HuH-7.5 (cell line): Measurements from ENCODE around the gene EPHA5.

Experiments
- DNase-seq: peaks from one replicate; pipeline ENCODE4 v3.0.0; 2011; ENCODE audit warnings: low spot score

The EPHA5 gene

DNA sequence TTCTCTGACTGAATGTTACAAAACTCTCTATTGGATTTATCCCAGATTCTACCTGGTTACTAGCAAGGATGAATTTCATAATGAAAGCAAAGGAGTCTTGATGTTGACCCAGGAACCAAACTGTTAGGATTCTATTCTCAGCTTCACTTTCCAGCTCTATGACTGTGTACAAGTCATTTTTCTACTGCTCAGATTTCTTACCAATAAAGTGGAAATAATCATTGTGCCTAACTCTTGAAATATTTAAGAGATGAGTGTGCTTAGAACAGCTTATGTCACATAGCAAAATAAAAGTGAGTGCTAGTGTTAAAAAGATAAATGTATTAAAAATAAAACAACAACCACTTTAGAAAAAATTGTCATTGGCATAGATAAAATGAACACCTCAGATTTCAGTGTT lies 45.6 kb downstream of the EPHA5 start:
- DNase-seq, result no peak

DNA sequence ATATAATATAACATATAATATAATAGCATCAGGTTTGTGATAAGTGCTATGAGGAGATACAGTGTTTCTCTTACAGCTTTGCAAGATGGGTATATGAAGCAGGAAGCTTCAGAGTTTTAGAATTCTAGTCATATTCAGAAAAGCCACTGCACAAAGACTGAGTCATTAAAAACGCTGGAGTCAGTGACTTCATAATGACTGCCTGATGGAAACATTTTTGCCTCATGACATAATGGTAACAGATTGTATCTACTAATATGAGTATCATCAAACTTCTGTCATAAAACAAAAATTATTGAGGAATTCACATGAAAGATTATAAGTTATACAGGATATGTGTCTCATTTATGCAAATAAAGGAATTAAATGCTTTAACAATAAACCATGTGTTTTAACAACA lies 46.8 kb downstream of the EPHA5 start:
- DNase-seq, result no peak

DNA sequence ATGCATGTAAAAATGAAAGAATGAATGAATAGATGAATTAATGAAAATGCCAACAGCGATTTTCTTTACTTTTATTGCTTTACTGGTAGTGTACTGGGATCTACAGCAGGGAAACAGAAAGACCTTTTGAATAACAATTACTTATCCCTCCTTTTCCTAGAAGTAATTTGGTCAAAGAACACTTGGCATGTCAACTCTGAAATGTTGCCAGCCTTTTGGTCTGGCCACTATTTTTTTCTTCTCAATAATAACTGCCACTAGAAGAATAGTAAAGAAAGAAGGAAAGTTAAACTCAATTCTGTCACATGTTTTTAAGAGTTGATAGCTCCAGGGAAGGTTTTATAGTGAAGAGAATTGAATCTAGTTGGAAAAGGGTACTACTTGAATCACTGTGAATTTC lies 52.9 kb downstream of the EPHA5 start:
- no peak for DNase-seq

DNA sequence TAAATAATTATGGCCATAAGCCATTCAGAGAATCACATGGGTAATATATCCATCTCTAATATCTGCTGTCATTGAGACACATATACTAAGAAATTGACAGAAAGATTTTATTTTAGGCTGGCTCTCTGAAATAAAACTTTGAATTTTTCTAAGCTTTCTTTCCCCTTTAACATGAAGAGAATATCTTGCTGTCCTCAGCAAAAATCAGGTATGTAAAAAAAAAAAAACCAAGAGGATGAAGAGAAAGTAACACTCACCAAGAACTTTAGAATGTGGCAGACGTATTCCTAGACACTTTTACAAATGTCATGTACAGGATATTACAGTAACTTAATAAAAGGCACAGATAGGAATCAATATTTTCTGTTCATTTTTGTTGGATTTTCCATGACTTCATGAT lies 65.8 kb downstream of the EPHA5 start:
- DNase-seq, result no peak

DNA sequence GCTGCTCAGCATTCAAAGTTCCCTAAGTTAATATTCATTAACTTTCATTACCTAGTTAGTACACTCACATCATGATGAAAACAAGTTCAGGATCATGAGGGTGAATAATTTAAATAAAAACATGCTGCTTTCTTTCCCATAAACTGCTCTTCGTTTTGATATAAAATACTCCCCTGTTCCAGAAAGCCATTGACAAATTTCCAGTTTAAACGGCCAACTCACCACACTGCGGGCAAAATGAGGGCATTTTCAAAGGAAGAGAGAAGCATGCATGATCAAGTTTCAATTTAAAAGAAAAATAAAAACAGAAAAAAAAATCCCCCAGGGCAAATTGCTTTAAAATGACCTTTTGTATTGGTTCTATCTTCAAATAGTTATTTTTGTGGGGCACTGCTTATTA lies 69.6 kb downstream of the EPHA5 start:
- DNase-seq, result no peak

DNA sequence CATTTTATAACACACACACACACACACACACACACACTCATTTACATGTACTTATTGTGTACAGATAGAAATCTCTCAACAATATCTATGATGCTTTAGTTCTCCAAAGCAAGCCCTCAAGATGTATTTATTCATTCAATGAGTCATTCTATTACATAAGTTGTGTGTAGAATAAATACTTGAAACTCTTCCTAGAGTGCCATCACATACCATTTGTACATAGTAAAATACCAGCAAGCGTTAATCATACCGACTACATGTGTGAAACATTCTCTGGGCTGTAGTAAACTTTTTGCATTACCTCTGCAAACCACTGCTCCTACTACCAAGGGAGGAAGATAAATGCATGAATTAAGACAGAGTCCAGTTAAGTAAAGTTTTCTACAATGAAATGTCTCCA lies 70.9 kb downstream of the EPHA5 start:
- DNase-seq, result no peak

DNA sequence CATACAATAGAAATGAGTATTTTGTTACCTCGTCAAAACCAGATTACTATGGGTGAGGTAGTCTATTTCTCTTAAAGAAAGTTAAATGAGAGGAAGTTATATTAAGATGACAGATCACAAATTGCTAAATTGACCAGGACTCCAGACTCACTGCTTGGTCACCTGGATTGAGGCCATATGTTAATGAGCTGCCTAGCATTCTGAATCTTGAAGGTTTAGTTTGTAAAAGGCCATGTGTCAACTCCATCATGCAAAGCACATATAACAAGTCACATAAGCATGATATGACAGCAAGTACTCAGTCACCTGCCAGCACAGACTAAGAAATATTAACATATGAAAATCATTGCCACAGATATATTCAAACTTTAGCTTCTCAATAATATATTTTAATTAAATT lies 72.6 kb downstream of the EPHA5 start:
- DNase-seq, result no peak

DNA sequence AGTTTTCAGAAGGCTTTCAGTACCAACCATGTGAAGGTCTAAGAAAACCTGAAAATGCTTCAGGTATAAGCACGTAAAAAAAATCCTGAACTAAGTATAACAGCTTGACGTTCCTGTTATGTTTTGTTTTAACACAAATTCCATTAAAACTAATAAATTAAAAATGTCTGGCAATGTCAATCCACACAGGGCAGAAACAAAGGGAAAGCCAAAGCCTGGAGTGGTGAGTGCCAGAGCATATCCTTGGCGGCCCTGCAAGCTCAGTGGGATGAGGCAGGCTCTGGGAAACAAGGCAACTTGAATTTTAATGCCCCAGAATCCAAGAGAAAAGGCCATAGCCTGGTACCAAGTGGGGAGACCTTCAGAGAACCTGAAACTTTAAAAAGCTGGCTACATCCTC lies 78.2 kb downstream of the EPHA5 start:
- no peak for DNase-seq

DNA sequence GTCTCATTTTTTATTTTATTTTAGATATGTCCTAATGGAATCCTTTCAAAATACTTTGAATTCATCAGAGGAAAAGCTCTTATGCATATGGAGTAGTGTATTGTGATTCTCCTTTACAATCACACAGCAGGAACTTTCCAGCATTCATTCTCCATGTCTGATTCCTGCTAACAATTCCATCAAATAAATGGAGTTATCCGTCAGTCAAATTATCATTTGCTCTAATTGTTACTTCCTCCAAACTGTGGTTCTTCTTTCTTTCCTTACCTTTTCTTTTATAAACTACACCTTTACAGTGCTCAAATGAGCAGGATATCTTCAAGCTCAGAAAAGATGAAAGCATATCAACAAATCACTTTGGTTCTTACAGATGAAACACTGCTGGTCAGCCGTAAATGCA lies 80.4 kb downstream of the EPHA5 start:
- no peak for DNase-seq

DNA sequence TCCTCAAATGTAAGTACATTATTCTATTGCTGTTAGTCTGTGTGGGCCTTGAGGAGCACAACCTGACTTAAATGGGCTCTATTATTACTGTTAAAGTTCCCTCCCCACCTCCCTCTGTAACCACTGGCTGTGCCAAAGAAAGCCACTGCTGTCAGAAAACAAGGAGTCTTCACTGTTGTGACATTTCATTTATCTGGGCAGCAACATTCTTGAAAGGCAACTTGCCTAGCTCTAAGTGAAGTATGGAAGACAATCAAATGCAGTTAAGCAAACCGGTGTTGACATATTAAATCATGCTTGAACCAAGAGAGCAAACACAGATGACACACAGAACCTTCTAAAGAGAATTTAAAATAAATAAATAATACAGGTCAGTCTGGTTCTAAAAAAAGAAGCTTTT lies 81.0 kb downstream of the EPHA5 start:
- DNase-seq, result no peak

DNA sequence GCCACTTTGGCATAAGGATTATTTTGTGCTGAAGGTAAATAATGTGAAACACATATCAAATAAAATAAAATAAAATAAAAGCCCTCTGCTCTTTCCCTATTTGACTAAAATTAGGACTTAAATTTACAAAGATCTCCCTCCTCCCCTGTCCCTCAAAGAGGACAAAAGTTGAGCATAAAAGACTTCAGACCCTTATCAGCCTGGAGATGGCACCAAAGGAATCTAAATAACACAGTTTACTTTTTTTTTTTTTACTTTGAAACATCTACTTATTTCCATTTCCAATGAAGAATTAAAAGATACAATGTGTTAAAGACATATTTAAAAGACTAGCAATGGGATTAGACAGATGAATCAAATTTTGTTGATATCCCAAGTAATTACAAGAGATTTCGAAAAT lies 89.7 kb downstream of the EPHA5 start:
- no peak for DNase-seq

DNA sequence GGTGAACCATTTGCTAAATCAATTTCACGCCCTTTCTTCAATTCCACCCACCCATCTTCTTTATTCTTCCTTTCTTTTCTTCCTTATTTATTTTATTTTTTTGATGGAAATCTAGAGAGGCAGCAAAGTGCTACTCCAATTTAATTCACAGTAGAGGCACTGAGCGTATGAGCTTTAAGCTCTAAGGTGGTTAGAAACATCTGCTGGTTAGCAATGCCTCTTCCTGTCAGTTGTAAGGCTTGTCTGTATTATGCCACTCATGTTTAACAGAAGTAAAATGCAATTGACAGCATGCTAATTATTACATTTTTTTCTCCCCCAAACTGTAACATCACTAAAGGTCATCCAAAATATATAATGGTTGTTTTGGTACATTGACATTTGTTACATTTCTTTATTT lies 103.8 kb downstream of the EPHA5 start:
- no peak for DNase-seq

DNA sequence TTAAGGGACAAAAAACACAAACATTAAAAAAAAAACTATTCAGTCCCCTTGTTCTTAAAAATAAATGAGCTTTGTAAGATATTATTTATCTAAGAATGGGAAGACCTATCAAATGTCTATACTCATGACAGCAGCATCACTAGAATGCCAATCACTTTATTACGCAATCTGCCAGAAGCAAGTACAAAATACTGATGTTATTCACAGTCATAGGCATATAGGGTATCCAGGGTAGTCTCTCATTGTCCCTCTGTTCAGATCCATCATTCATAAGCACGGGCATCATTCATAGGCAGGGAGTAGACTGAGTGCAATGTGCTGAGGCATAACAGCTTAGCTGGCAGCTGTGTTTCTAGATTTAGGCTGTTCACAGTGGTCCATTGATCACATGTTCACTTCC lies 109.1 kb downstream of the EPHA5 start:
- DNase-seq, result no peak

DNA sequence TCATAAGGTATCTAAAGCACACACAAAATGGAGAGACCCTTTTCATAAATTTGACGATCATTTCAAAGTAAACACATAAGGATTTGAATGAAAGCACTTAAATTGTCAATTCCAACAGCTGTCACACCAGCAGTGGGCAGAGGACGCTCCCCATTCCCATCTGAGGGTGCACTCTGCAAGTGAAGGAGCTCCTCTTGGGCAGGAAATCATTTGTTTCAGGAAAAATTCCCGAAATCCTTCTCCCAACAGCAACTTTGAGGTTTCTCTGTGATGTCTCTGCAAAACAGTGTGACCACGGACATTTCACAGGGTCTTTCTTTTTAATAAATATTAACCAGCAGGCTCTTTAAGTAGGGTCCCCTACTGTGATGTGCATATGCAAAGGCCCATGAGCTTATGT lies 111.0 kb downstream of the EPHA5 start:
- DNase-seq, result no peak

DNA sequence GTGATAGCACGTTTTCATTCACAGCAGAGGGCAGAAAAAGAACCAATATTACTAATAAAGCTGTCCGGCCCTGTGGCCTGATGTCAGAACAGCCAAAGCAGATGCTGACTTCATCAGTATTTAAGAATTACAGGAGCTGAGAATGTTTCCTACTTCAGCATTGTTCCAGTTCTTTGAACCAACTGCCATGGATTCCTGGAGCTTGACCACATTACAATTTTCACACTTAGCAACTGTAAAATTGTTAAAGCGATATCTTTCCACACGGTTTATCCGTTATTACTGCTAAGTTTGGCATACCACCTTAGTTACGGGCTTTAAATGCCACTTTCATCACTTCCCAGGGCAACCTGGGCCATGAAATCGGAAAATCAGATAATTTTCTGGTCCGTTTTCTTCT lies 118.2 kb downstream of the EPHA5 start:
- DNase-seq, result no peak

DNA sequence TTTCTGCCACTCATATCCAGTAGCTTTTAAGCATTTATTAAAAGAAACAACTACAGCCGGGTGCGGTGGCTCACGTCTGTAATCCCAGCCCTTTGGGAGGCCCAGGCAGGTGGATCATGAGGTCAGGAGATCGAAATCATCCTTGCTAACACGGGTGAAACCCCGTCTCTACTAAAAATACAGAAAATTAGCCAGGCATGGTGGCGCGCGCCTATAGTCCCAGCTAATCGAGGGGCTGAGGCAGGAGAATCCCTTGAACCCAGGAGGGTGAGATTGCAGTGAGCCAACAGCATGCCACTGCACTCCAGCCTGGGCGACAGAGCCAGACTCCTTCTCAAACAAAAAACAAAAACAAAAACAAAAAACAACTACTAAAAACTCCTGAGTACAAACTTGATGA lies 119.8 kb downstream of the EPHA5 start:
- no peak for DNase-seq

DNA sequence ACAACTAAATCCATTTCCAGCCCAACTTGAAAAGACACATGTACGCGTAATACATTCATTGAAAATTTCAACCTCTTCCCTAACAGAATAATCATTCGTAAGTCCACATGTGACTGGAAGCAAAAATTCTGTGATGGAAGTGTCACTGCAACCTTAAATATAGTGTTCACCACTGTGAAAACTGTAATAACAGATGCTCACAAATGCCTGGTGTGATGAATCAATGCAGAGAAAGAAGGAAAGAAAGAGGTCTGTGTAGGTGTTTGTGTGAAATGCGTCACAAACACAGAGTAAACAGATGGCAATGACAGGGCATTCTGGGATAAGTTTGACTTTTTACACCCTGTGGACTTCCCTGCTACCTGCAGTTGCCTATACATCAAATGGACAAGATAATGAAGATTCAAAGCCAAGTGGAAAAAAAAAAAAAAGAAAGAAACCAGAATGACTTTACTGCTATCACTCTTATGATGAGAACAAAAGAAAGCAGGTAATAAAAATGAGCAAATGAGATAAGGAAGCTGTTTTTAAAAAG lies 123.3 kb downstream of the EPHA5 start:
- no peak for DNase-seq

DNA sequence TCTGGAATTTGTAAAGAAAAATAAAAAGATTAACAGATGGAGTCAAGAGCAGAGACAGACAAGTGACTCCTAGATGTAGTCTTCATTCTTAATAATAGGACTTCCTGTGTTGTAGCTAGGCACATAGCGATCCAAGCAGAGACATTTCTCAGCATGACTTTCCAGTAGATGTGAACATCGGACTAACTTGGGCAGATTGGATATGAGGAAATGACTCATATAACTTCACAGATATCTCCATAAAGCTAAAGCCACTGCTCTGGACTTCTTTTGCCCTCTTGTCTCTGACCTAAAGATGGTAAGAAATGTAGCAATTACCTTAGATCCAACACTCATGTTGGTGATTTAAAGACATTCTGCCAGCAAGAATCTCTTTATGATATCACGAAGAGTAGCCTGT lies 131.7 kb downstream of the EPHA5 start:
- no peak for DNase-seq

DNA sequence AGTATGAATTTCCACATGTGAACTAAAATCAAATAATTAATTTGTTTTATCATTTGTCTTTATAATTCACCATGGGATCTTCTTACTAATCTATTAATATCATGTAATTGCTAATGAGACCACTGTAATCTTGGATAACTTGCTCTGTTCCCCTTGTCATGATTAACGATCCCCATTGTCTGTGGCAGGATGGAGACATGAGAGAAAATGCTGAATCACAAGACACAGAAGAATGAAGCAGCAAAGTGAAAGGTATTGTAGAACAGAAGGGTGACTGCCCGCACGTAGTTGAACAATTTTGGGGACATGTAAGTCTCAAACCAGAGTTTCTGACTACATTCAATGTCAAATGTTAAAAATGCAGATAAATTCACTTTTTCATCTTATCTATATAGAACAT lies 135.2 kb downstream of the EPHA5 start:
- no peak for DNase-seq

DNA sequence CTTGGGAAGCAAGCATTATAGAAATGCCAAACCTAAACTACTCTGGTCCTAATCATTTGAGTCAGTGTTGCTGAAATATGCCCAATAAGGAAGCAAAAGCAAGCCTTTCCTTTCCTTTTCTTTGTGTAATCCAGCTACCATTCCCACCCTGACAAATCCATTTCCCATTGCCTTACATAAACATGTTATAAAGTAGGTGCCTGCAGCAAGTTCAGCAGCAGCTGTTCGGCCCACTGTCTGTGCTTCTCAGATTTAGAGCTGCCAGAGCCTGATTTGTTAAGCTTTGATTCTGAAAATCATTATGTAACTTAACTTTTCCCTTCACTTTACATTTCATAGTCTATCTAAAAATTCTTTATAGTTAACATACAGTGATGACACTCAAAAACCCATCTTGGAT lies 148.6 kb downstream of the EPHA5 start:
- no peak for DNase-seq

DNA sequence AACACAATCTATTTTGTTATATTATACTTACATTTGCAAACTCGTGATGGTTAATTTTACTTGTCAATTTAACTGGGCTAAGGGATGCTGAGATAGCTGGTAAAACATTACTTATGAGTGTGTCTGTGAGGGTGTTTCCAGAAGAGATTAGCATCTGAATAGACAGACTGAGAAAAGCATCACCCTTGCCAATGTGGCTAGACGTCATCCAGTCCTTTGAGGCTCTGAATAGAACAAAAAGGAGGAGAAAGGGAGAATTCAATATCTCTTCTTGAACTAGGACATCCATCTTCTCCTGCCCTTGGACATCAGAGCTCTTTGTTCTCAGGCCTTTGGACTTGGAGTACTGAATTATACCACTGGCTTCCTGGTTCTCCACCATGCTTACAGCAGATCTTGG lies 154.6 kb downstream of the EPHA5 start:
- no peak for DNase-seq

DNA sequence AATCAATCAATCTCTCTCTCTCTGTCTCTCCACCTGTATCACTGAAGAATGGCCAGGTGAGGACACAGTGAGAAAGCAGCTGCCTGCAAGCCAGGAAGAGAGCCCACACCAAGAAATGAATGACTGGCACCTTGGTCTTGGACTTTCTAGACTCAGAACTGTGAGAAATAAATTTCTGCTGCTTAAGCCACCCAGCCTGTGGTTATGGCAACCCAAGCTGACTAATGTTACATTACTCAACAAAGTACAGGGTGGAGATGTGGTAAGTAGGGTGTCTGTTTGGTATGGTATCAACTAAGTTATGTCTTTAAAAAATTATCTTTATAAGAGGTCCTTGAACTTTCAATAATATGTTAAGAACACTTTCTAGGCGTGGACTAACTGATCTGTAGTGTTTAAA lies 159.3 kb downstream of the EPHA5 start:
- no peak for DNase-seq

DNA sequence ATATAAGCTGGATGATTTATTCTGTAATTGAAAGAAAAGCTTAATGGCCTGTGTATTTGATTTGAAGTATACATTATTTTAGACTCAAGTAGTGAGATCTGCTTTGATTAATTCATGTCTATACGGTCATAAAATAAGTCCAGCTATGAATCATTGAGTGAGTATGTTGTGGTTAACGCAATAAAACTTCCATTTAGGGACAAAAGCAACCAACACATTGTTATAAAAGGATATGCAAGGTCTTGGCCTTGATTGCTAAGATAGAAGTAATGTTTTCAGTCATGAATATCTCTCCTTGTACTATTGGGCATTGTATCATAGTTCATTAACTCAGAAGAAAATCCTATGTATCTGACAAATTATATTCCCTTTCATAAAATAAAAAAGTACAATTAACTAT lies 162.1 kb downstream of the EPHA5 start:
- no peak for DNase-seq

DNA sequence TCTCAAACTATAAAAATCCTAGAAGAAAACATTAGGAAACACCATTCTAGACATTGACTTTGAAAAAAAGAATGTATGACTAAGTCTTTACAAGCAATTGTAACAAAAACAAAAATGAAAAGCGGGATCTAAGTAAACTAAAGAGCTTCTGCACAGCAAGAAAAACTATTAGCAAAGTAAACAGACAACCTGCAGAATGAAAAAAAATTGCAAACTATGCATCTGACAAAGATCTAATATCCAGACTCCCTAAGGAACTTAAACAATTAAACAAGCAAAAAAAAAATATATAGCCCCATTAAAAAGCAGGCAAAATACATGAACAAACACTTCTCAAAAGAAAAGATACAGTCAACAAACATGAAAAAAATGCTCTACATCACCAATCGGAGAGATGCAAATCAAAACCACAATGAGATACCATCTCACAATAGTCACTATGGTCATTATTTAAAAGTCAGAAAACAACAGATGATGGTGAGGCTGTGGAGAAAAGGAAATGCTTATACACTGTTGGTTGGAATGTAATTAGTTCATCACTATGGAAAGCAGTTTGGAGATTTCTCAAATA lies 168.1 kb downstream of the EPHA5 start:
- no peak for DNase-seq

DNA sequence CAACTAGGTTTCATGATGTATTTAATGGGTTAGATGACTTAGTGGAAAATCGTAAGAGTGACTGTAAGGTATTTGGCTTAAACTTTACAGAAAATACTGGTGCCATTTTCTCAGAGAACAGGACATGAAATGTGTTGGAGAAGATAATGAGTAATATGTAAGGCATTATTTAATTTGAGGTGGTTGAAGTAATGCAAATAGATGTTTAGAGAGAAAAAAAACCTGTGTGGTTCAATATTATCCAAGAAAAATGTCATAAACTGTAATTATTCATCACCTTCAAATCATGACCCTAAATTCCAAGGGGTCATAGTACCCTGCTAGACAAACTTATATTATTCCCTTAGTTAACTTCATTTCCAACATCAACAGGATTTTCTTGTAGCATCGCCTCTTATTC lies 171.7 kb downstream of the EPHA5 start:
- DNase-seq, result no peak
